22Rv1 (cell line): Measurements from ENCODE around the gene PLAAT2.

Experiments
- ZFX ChIP-seq: fragments of 450-650 bp; IDR thresholded peaks from 2 replicates; pipeline ENCODE4 v1.6.1; 2017; ENCODE audit warnings: antibody characterized with exemption, borderline replicate concordance
- TF ChIP-seq, protein P1 (sequence below): fragments of 450-650 bp; IDR thresholded peaks from 2 replicates; pipeline ENCODE4 v1.5.1; 2017; ENCODE audit warnings: mild to moderate bottlenecking

DNA sequence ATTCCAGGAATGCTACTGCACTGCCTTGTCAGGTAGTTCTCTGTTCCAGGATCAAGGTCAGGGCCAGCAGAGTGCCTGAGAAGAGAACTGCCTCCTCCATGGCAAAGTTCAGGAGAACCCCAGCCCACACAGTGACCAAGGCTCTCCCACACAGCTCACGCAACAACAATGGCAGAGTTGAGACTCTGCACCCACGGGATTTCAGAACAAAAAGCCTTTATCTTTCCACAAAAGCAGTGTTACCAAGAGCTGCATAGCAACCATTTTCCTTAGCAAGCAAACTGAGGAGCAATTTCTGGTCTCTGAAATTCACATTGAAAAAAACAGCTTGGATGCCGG lies 40.0 kb upstream of the PLAAT2 start:
- TF ChIP-seq, protein P1, sequence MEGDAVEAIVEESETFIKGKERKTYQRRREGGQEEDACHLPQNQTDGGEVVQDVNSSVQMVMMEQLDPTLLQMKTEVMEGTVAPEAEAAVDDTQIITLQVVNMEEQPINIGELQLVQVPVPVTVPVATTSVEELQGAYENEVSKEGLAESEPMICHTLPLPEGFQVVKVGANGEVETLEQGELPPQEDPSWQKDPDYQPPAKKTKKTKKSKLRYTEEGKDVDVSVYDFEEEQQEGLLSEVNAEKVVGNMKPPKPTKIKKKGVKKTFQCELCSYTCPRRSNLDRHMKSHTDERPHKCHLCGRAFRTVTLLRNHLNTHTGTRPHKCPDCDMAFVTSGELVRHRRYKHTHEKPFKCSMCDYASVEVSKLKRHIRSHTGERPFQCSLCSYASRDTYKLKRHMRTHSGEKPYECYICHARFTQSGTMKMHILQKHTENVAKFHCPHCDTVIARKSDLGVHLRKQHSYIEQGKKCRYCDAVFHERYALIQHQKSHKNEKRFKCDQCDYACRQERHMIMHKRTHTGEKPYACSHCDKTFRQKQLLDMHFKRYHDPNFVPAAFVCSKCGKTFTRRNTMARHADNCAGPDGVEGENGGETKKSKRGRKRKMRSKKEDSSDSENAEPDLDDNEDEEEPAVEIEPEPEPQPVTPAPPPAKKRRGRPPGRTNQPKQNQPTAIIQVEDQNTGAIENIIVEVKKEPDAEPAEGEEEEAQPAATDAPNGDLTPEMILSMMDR: no peak
- no peak for TF ChIP-seq ZFX
